Astrocyte of the cerebellum (primary cell): ENCODE results near the gene PLOD3.

ENCODE experiments used
- DNase-seq: peaks from one replicate; pipeline ENCODE4 v3.0.0-alpha.2; 2011; ENCODE audit warnings: low read depth
- H3K4me3 ChIP-seq: 2 replicates; pipeline ENCODE4 v1.5.1; 2011; ENCODE audit warnings: mild to moderate bottlenecking, low read depth, low read length, moderate library complexity
- CTCF ChIP-seq: IDR thresholded peaks from 2 replicates; pipeline ENCODE4 v1.5.1; 2012; ENCODE audit warnings: low read length, low read depth, moderate library complexity, mild to moderate bottlenecking; ENCODE audit errors: missing control alignments
- in situ Hi-C: cut with HindIII; loops from 2 replicates; pipeline ENCODE4 v1.10.0; 2017; ENCODE audit warnings: low sequenced_read_pairs

PLOD3 gene

GRCh38 chr7:101161692-101162471, 55.5 kb downstream of the PLOD3 start:
- in situ Hi-C loops: no loop called here
- H3K4me3 ChIP-seq: no peak overlapping the region

DNA sequence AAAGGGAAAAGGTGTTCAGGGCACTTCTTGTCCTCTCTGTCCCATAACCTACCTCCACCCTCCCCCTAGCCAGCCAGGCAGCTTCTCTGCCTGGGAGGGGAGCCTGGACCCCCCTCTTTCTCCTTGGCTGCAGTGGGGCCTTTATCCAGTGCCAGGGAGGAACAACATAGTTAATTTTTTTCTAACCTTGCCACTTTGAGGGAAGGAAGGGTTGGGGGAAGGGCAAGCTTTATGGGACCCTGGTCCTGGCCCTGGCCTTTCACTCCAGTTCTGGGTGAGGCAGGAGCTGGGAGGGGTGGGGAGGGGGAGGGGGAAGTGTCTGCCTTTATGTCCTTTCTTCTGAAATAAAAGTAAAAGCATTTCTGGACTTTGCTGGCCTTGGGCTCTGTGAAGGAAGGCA, 56.5 kb downstream of the PLOD3 start:
- no peak for TF ChIP-seq CTCF
- no peak for DNase-seq
- in situ Hi-C loops: no loop called here
- H3K4me3 ChIP-seq: no peak overlapping the region

More at GRCh38 chr7:101161692-101162471, 55.5 kb downstream of the PLOD3 start:
- no peak for DNase-seq
- no peak for TF ChIP-seq CTCF

DNA sequence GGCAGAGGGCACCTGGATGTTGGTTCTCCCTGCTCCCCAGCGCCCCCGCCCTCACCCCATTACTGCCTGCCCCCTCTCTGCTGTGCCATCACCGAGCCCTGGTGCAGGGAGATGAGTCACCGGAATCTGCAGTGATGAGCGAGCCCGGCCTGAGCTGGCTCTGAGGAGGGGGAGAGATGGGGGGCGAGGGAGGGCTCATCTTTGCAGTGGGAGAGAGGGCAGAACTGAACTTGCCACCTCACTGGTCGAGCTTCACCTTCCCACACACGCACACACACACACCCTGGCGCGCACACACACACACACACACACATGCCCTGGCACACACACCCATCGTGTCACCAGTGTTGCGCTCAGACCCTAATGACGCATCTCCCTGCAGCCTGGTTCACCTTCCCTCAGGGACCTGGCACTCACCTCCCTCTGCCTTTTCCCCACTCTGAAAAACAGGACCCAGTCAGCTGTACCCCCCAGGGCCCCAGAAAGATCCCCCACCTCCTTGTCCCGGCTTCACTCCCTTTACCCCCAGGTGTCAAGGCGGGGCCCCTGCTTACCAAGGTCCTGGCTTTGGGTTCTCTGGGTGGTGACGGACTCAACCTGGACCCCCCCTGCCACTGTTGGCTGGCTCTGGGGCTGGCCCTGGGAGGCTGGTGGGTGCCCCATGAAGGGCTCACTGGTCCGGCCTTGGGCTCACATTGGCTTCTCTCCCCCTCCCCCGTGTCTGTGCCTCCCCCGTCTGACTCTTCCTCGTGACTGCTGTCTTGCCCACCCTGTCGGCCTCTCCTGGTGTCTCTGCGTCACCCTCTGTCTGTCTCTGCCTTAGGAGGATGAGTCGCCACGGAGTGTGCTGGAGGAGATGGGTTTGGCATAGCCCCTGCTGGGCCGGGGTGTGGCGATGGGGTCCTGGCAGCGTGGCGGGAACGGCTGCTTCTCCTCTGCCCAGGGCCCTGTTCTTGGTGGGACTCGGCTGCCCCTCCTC, 57.4 kb downstream of the PLOD3 start:
- DNase-seq: no peak
- H3K4me3 ChIP-seq: no peak overlapping the region
- no peak for TF ChIP-seq CTCF
- in situ Hi-C loops: no loop called here

- H3K4me3 ChIP-seq: no peak overlapping the region
- DNase-seq: no peak
- no peak for TF ChIP-seq CTCF
- in situ Hi-C loops: no loop called here
Observed at GRCh38 chr7:101156866-101157589, 60.4 kb downstream of the PLOD3 start.

GRCh38 chr7:101156277-101156676, 61.1 kb downstream of the PLOD3 start:
- in situ Hi-C loops: no loop called here
- peak; percentile 39 for TF ChIP-seq CTCF
- no peak overlapping the region for H3K4me3 ChIP-seq
- no peak for DNase-seq
